ENCODE results near the gene TRIM38.

Gene TRIM38

GRCh38 chr6:25980935-25981334 is 18.3 kb downstream of the TRIM38 start:
- no peak overlapping the region for H3K27ac Mint-ChIP-seq
- H3K4me3 Mint-ChIP-seq, result no peak overlapping the region
- peaks cover 4% of the 10 kb centered on the region for H3K4me1 Mint-ChIP-seq
- peaks cover 50% of the 10 kb centered on the region for H3K36me3 Mint-ChIP-seq (ENCODE audit: low read depth)
- no peaks in the 10 kb centered on the region for H3K9me3 Mint-ChIP-seq
- no peaks in the 10 kb centered on the region for H3K27me3 Mint-ChIP-seq (ENCODE audit: low read depth)
- no peak for TF ChIP-seq CTCF (IDR thresholded peaks at IDR 0.05; ENCODE audit: unreplicated experiment in 3 of 3)

- Mint-ChIP-seq H3K4me3 (no peak overlapping the region), H3K27ac (no peak overlapping the region), H3K36me3 (ENCODE audit: low read depth) (peaks cover 46% of the 10 kb centered on the region), H3K9me3 (no peaks in the 10 kb centered on the region), H3K4me1 (peaks cover 4% of the 10 kb centered on the region), H3K27me3 (ENCODE audit: low read depth) (no peaks in the 10 kb centered on the region)
- TF ChIP-seq CTCF (IDR thresholded peaks at IDR 0.05; ENCODE audit: unreplicated experiment in 3 of 3), result no peak
Measured at GRCh38 chr6:25981568-25982263, 19.1 kb downstream of the TRIM38 start.

DNA sequence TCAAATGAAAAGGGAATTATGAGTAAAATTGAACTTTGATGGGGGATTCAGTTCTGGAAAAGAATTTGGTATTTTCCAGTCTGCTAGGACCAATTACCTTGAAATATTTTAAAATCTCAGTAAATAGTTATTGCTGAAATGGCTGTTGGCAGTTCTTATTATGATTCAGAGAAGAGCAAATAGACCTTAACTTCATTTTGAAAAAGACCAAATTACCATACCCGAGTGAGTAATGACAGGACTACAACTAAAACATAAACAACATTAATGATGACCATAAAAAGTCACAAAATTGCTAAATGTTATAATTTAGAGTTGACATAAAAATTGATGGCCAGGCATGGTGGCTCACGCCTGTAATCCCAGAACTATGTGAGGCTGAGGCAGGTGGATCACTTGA is 21.7 kb downstream of the TRIM38 start:
- H3K4me3 Mint-ChIP-seq, result no peak overlapping the region
- no peaks in the 10 kb centered on the region for H3K27me3 Mint-ChIP-seq (ENCODE audit: low read depth)
- peaks cover 4% of the 10 kb centered on the region for H3K4me1 Mint-ChIP-seq
- peaks cover 39% of the 10 kb centered on the region for H3K36me3 Mint-ChIP-seq (ENCODE audit: low read depth)
- no peaks in the 10 kb centered on the region for H3K9me3 Mint-ChIP-seq
- no peak for TF ChIP-seq CTCF (IDR thresholded peaks at IDR 0.05; ENCODE audit: unreplicated experiment in 3 of 3)
- no peak overlapping the region for H3K27ac Mint-ChIP-seq

GRCh38 chr6:25987845-25988244 is 25.2 kb downstream of the TRIM38 start:
- no peak overlapping the region for H3K4me3 Mint-ChIP-seq
- no peaks in the 10 kb centered on the region for H3K9me3 Mint-ChIP-seq
- H3K27me3 Mint-ChIP-seq (ENCODE audit: low read depth), result no peaks in the 10 kb centered on the region
- no peak for TF ChIP-seq CTCF (IDR thresholded peaks at IDR 0.05; ENCODE audit: unreplicated experiment in 3 of 3)
- H3K36me3 Mint-ChIP-seq (ENCODE audit: low read depth), result peaks cover 28% of the 10 kb centered on the region
- H3K4me1 Mint-ChIP-seq, result peaks cover 8% of the 10 kb centered on the region
- H3K27ac Mint-ChIP-seq, result no peak overlapping the region

DNA sequence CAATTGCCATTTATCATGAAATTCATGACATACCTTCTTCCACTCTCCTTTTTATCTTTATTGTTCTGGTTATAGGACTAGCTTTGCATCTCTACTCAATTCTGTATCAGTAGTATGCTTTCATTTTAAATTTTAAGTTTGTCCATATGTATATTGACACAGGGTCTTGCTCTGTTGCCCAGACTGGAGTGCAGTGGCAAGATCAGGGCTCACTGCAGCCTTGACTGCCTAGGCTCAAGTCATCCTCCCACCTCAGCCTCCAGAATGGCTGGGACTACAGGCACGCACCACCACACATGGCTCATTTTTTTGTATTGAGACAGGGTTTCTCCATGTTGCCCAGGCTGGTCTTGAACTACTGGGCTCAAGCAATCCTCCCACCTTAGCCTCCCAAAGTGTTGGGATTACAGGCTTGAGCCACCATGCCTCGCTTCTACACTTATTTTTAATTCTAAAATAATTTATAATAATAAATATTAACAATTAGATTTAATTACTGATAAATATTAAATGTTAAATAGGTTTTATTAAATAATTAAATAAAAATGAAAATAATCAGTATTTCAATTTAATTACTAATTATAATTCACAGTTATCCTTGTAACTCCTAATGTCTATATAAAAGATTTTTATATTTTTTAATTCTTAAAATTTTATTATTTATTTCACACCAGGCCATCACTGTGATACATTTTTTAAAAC is 27.7 kb downstream of the TRIM38 start:
- peaks cover 8% of the 10 kb centered on the region for H3K36me3 Mint-ChIP-seq (ENCODE audit: low read depth)
- H3K9me3 Mint-ChIP-seq, result no peaks in the 10 kb centered on the region
- H3K4me1 Mint-ChIP-seq, result peaks cover 4% of the 10 kb centered on the region

More for the DNA sequence above, 27.7 kb downstream of the TRIM38 start:
- H3K27ac Mint-ChIP-seq, result no peak overlapping the region
- TF ChIP-seq CTCF (IDR thresholded peaks at IDR 0.05; ENCODE audit: unreplicated experiment in 3 of 3), result no peak
- H3K27me3 Mint-ChIP-seq (ENCODE audit: low read depth), result peaks cover 5% of the 10 kb centered on the region
- H3K4me3 Mint-ChIP-seq, result no peak overlapping the region
